ENCODE results near the gene SNX25.
"Not testable (repeated sequence)": the region's sequence is repeated elsewhere in the genome, so short reads cannot be mapped to it uniquely, and the experiment has no call there.

SNX25 gene

GRCh38 chr4:185209031-185209851, at the start of gene SNX25:
SNX25 (plus strand) TSS chr4:185209598; CDS start chr4:185209827, 229 bp downstream.
- DNase-seq (ENCODE audit: low spot score): peak; percentile 81

- DNase-seq (ENCODE audit: low spot score): no peak
These were observed 43.8 kb upstream of the SNX25 start for GRCh38 chr4:185165605-185166063.

DNA sequence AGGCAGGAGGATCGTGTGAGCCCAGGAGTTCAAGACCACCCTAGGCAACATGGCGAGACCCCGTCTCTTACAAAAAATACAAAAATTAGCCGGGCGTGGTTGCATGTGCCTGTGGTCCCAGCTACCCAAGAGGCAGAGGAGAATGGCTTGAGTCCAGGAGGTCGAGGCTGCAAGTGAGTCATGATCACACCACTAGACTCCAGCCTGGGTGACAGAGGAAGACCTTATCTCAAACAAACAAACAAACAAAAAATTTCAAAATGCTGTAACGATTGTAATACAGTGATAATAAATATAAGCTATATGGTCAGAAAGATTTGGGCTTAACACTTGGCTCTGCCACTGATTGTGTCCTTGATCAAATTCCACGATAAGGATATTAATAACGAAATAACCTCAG, 42.2 kb upstream of the SNX25 start:
- DNase-seq (ENCODE audit: low spot score): no peak

DNA sequence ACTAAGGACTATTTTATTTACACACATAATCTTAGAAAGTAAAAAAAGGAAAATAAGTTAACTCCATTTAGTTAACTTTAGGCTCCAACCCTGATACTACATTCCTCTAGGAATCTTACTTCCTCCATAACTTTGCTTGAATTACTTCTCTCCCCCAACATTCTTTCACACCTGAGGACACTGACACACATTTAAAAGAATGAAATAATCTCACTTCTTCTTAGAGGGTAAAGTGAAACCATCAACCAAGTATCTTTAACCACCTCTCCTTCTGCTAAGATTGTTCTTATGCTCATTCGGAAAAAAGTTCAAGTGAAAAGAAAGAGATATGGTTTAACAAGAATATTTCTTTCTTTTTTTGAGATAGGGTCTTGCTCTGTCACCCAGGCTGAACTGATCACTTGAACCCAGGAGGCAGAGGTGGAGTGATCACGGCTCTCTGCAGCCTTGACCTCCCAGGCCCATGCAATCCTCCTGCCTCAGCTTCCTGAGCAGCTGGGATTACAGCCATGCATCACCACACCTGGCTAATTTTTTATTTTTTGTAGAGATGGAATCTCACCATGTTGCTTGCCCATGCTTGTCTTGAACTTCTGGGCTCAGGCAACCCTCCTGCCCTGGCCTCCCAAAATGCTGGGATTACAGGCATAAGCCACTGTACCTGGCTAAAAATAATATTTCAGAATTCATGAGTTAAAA, 37.9 kb upstream of the SNX25 start:
- DNase-seq (ENCODE audit: low spot score): no peak

GRCh38 chr4:185179488-185179887, 29.9 kb upstream of the SNX25 start:
- DNase-seq (ENCODE audit: low spot score): no peak

DNA sequence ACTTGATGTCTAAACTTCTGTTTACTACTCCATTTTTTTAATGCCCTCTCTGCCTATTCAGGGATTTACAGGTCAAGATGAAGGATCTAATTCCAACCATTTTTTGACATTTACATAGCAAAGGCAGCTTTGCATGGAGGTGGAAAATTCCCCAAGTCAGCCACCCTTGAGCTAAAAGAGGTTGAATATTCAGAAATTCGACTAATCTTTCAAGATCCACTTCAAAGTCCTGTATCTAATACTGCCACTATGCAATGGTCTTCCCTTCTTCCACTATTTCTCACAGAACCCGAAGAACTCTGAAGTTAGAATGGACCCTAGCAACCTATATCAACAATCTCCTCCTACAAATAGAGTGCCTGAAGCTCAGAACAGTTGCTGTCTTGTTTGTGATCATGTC, 27.2 kb upstream of the SNX25 start:
- DNase-seq (ENCODE audit: low spot score): no peak

DNA sequence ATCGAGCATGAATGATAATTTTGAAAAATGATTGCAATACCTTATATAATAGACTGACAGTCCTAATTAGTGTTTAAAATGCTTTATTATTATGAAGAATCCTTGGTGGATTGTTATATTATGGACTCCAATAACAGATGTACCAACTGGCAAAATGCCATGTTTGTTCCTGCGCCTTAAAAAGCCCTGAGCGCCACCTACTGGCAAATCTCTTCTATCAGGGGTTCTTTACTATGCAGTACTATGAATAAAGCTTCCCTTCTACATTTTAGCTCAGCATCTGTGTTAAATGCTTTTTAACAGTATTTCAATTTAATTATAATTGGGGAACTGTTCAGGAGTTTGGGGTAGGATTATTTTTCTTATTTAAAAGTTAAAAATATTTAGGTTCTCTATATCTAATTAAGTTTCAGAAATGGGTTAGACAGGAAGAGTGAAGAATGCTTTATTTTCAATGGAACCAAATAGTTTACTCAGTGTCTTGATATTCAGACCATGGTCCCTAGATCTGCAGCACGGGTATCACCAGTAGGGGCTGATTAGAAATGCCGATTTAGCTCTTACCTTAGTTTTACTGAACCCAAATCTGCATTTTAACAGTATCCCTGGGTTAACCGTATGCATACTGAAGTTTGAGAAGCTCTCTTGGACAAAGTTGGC, 25.6 kb upstream of the SNX25 start:
- peak; percentile 93 for DNase-seq (ENCODE audit: low spot score)

DNA sequence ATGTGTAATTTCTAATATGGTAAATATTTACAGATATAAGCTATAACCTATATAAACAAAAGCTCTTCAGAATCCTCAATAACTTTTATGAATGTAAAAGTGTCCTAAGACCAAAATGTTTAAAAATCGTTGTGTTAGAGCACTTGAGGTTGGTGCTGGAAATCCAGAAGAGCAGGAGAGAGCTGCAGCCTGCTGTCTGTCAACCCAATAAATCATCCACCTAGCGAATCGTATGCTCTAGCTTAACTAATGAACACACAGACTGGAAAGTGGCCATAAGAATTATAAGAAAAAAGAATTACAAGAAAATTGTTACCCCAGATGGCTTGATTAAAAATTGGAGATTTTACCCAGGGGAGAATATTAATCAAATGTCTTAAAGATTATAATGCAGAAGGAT, 22.6 kb upstream of the SNX25 start:
- no peak for DNase-seq (ENCODE audit: low spot score)

- DNase-seq (ENCODE audit: low spot score): no peak
These were observed 19.6 kb upstream of the SNX25 start for GRCh38 chr4:185189606-185190305.

DNA sequence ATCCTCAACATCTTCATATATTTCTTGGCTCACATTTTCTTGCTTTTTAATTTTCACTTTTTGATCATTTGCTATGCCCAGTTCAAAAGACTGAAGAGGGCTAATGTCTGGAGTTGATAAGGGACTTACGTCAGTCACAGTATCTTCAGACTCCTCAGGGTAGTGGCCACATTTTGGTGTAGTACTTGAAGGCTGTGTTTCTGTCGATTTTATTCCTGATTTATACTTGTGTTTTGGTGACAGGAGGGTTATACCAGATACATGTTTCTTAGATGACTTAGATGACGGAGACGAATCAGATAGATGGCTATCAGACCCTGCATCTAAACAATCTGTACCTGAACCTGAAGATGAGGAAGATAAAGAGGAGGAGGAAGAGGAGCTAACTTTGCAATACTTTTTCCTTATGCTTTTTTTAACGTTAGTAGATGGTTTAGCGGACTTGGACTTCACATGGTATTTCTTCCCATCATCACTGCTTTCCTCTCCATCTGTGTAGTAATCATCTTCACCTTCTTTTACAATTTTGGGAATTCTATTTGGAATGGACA, 19.0 kb upstream of the SNX25 start:
- no peak for DNase-seq (ENCODE audit: low spot score)

DNA sequence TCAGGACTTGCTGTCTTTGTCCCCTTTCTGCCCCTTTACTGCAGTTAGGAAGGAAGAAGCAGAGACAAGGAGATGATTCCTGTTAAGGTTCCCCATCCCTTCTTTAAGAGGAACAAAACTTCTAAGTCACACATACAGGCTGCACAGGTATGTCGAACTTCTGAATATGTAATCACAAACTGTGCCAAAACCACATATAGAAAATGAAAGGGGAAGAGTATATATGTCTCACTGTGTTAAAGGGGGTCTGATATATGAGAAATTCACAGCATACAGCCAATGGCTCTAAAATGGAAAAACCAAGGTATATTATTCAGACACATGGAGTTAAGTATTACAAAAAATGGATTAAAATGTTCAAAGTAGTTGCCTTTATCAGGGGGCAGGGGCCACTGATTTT, 17.3 kb upstream of the SNX25 start:
- no peak for DNase-seq (ENCODE audit: low spot score)

DNA sequence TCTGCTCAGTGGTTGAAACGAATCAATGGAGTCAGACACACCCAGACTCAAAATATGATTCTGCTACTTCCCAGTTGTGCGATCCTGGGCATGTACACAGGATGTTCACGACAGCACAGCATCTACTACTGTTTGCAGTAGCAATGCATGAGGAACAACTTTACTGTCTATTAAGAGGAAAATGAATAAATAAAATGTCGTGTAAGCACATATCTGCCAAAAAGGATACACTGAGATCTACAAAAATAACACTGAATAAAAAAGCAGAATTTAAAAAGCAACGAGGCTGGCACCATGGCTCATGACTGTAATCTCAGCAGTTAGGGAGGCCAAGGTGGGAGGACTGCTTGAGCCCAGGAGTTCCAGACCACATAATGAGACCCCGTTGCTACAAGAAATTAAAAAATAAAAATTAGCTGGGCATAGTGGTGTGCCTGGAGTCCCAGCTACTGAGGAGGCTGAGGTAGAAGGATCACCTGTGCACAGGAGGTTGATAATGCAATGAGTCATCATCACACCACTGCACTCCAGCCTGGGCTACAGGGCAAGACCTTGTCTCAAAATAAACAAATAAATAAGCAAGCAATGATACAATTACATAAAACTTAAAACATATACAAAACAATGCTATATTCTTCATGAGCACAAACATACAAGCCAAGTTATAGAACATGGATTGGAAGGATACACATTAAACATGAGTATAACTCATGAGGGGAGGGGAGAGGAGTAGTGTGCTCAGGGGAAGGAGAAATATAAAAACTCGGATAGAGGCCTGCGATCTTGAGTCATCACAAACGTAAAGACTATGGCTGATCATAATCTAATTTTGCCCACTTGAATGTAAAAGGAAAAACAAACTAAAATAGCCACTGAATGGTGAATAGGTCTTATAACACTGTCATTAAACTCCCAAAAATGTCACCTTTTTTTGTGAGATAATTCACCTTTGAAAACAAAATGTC, 14.2 kb upstream of the SNX25 start:
- DNase-seq (ENCODE audit: low spot score): no peak

- no peak for DNase-seq (ENCODE audit: low spot score)
These were observed 13.0 kb upstream of the SNX25 start for GRCh38 chr4:185196437-185196836.

- DNase-seq (ENCODE audit: low spot score): not testable (repeated sequence)
These were observed 11.2 kb upstream of the SNX25 start for GRCh38 chr4:185198189-185198588.

- DNase-seq (ENCODE audit: low spot score): peak; percentile 28
These were observed 7.1 kb upstream of the SNX25 start for GRCh38 chr4:185201977-185202962.

- DNase-seq (ENCODE audit: low spot score): peak; percentile 51
These were observed 6.4 kb upstream of the SNX25 start for GRCh38 chr4:185202984-185203485.

DNA sequence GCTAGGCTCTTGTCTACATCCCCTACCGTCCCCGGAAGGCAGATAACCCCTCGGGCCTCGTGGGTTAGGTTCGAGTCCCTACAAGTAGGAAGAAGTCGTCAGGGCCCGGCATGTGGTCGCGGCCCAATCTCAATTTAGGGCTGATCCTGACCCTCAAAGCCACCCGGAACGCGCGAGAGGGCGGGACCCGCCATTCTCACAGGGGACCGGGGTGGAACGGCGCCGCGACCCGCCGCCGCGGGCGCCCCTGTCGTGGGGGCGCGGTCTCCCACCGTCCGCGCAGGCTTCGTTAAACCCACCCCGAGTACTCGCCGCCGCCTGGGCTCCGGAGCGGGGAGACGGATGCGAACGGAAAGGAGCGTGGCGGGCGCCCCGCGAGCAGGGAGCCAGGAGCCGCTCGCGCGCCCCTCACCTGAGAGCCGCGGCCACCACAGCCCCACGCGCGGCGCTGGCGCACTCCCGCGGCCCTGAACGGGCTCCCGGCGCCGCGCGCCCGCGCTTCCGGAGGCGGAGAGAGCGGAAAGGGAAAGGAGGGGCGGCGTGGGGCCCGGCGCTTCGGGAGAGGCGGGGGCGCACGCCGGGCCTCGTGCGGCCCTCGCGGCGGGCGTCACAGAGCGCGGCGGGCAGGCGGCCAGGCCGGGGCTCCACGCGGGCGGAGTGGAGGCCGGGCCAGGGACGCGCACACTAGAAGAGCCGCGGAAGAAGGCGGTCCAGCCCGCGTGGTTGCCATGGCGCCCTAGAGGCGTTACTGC, 5.7 kb upstream of the SNX25 start, which contains the start of gene CFAP97:
Gene CFAP97, minus strand, starts transcription at position 515 of the 752 bp plus-strand sequence. CDS start 12,804 bp downstream, outside the sequence.
- DNase-seq (ENCODE audit: low spot score): peak; percentile 81

- peak; percentile 46 for DNase-seq (ENCODE audit: low spot score)
These were observed 5.0 kb upstream of the SNX25 start for GRCh38 chr4:185204238-185204910.
